PC-9 (cell line): ENCODE data around the gene ATP5F1A.

ENCODE experiments used
- CTCF ChIP-seq: fragments of 200-600 bp; sonication (generic); conservative IDR thresholded peaks from 2 replicates; pipeline ENCODE4 v1.6.1; 2017; ENCODE audit warnings: mixed run types, antibody characterized with exemption, mild to moderate bottlenecking, moderate library complexity
- EZH2 ChIP-seq: fragments of 200-600 bp; sonication (generic); IDR thresholded peaks from 2 replicates; pipeline ENCODE4 v1.8.0; 2017; ENCODE audit warnings: antibody characterized with exemption, low read depth

- TF ChIP-seq CTCF (no peak), EZH2 (no peak)
These were observed 60.4 kb downstream of the ATP5F1A start for GRCh38 chr18:46037512-46038305.
